SU-DHL-6 (cell line): ENCODE measurements around the gene IFI6.
"Not testable (repeated sequence)": the region's sequence is repeated elsewhere in the genome, so short reads cannot be mapped to it uniquely, and the experiment has no call there.

ENCODE experiments used
- H2AFZ ChIP-seq: fragments of 200-600 bp; sonication (generic); 2 replicates; pipeline ENCODE4 v1.6.1; 2014; ENCODE audit warnings: low read depth, mild to moderate bottlenecking, moderate library complexity, mixed read lengths, antibody characterized with exemption, low read length; ENCODE audit not compliant: severe bottlenecking
- H3F3A ChIP-seq: fragments of 200-600 bp; shearing (Covaris generic); 2 replicates; pipeline ENCODE4 v1.6.0; 2016; ENCODE audit warnings: antibody characterized with exemption, mild to moderate bottlenecking; ENCODE audit not compliant: insufficient read depth
- H3K27ac ChIP-seq: fragments of 200-600 bp; sonication (generic); 2 replicates; pipeline ENCODE4 v1.5.1; 2016; ENCODE audit warnings: low read depth, mild to moderate bottlenecking, low read length, moderate library complexity, mixed read lengths
- H3K27me3 ChIP-seq: fragments of 200-600 bp; sonication (generic), shearing (Covaris generic); 2 replicates; pipeline ENCODE4 v1.6.0; 2014; ENCODE audit warnings: mild to moderate bottlenecking, low read length
- H3K36me3 ChIP-seq: fragments of 200-600 bp; sonication (generic); 2 replicates; pipeline ENCODE4 v1.6.1; 2014; ENCODE audit warnings: mild to moderate bottlenecking, low read length, mixed read lengths
- H3K4me2 ChIP-seq: fragments of 300-600, 200-600 bp; shearing (Covaris generic), sonication (generic); 2 replicates; pipeline ENCODE4 v1.6.0; 2014; ENCODE audit warnings: low read length, low read depth, mild to moderate bottlenecking; ENCODE audit not compliant: poor library complexity, severe bottlenecking
- H3K4me3 ChIP-seq: fragments of 200-600 bp; sonication (generic); 2 replicates; pipeline ENCODE4 v1.5.1; 2014; ENCODE audit warnings: antibody characterized with exemption, low read length, mild to moderate bottlenecking, mixed read lengths; ENCODE audit not compliant: insufficient read depth, poor library complexity, severe bottlenecking
- H3K79me2 ChIP-seq: fragments of 200-600 bp; sonication (generic); 2 replicates; pipeline ENCODE4 v1.6.1; 2014; ENCODE audit warnings: mild to moderate bottlenecking, low read length, moderate library complexity; ENCODE audit not compliant: insufficient read depth
- H3K9ac ChIP-seq: fragments of 200-600 bp; sonication (generic); 2 replicates; pipeline ENCODE4 v1.7.0; 2014; ENCODE audit warnings: mild to moderate bottlenecking, low read length
- H3K9me2 ChIP-seq: fragments of 200-600 bp; sonication (generic); replicated peaks from 2 replicates; pipeline ENCODE4 v1.6.1; 2014; ENCODE audit warnings: low read length; ENCODE audit not compliant: insufficient read depth
- H3K9me3 ChIP-seq: fragments of 200-600 bp; sonication (generic); 2 replicates; pipeline ENCODE4 v1.6.1; 2014; ENCODE audit warnings: low read length, mixed read lengths; ENCODE audit not compliant: insufficient read depth
- H4K20me1 ChIP-seq: fragments of 200-600 bp; sonication (generic); 2 replicates; pipeline ENCODE4 v1.6.1; 2014; ENCODE audit warnings: low read depth, mild to moderate bottlenecking, antibody characterized with exemption, low read length, moderate library complexity, mixed read lengths
- EZH2phosphoT487 ChIP-seq: fragments of 200-600 bp; sonication (generic), shearing (Covaris generic); conservative IDR thresholded peaks from 2 replicates; pipeline ENCODE4 v1.6.1; 2018; ENCODE audit warnings: mild to moderate bottlenecking, antibody characterized with exemption, low read length, moderate library complexity, mixed read lengths
- TF ChIP-seq, protein P1 (sequence below): fragments of 200-600 bp; sonication (generic); IDR thresholded peaks from one replicate; pipeline ENCODE4 v1.5.1; 2017; ENCODE audit warnings: antibody characterized with exemption, mild to moderate bottlenecking, low read length, moderate library complexity; ENCODE audit not compliant: insufficient read depth, poor library complexity, severe bottlenecking

Gene IFI6

GRCh38 chr1:27705545-27705944 lies 33.6 kb upstream of the IFI6 start:
- Histone ChIP-seq H3K9ac (no peak overlapping the region), H3F3A (no peaks in the 10 kb centered on the region), H3K9me2 (no peaks in the 10 kb centered on the region), H2AFZ (no peak overlapping the region), H3K27ac (no peak overlapping the region), H3K27me3 (no peaks in the 10 kb centered on the region), H3K36me3 (no peaks in the 10 kb centered on the region; the same call in 1 of the 2 replicates), H3K4me2 (no peak overlapping the region), H3K9me3 (no peaks in the 10 kb centered on the region; the same call in 1 of the 2 replicates), H4K20me1 (no peaks in the 10 kb centered on the region), H3K79me2 (no peaks in the 10 kb centered on the region), H3K4me3 (no peak overlapping the region)
- TF ChIP-seq, protein P1, sequence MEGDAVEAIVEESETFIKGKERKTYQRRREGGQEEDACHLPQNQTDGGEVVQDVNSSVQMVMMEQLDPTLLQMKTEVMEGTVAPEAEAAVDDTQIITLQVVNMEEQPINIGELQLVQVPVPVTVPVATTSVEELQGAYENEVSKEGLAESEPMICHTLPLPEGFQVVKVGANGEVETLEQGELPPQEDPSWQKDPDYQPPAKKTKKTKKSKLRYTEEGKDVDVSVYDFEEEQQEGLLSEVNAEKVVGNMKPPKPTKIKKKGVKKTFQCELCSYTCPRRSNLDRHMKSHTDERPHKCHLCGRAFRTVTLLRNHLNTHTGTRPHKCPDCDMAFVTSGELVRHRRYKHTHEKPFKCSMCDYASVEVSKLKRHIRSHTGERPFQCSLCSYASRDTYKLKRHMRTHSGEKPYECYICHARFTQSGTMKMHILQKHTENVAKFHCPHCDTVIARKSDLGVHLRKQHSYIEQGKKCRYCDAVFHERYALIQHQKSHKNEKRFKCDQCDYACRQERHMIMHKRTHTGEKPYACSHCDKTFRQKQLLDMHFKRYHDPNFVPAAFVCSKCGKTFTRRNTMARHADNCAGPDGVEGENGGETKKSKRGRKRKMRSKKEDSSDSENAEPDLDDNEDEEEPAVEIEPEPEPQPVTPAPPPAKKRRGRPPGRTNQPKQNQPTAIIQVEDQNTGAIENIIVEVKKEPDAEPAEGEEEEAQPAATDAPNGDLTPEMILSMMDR: no peak
- no peak for TF ChIP-seq EZH2phosphoT487

GRCh38 chr1:27704958-27705357 lies 33.0 kb upstream of the IFI6 start:
- Histone ChIP-seq H4K20me1 (no peaks in the 10 kb centered on the region), H2AFZ (no peak overlapping the region), H3K79me2 (no peaks in the 10 kb centered on the region), H3K9me2 (no peaks in the 10 kb centered on the region), H3K36me3 (no peaks in the 10 kb centered on the region; the same call in 1 of the 2 replicates), H3K27ac (no peak overlapping the region), H3K4me3 (no peak overlapping the region), H3F3A (no peaks in the 10 kb centered on the region), H3K9ac (no peak overlapping the region), H3K9me3 (no peaks in the 10 kb centered on the region; the same call in 1 of the 2 replicates), H3K27me3 (no peaks in the 10 kb centered on the region), H3K4me2 (no peak overlapping the region)
- TF ChIP-seq EZH2phosphoT487: no peak
- TF ChIP-seq, protein P1: no peak

DNA sequence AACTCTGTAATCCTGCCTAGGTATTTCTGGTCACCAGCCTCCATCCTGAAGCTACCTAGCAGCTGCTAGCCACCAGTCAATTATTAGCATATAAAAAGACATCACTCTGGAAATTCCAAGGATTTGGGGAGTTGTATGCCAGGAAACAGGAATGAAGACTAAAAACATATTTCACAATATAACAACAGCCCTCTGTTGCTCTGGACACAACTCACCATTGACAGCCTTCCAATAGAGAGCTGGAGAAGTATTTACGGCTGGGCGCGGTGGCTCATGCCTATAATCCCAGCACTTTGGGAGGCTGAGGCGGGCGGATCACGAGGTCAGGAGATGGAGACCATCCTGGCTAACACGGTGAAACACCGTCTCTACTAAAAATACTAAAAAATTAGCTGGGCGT lies 24.8 kb upstream of the IFI6 start:
- not testable (repeated sequence) for H3K79me2 ChIP-seq, H3K4me3 ChIP-seq, H3K4me2 ChIP-seq, H3K36me3 ChIP-seq, H4K20me1 ChIP-seq, H3K9me3 ChIP-seq, H3K9me2 ChIP-seq, H3K27me3 ChIP-seq, H3K9ac ChIP-seq, H2AFZ ChIP-seq, H3F3A ChIP-seq, H3K27ac ChIP-seq

- Histone ChIP-seq H3K27me3 (no peaks in the 10 kb centered on the region), H3K4me3 (no peak overlapping the region), H4K20me1 (no peaks in the 10 kb centered on the region), H3K9ac (no peak overlapping the region), H3K27ac (no peak overlapping the region), H2AFZ (no peak overlapping the region), H3K36me3 (no peaks in the 10 kb centered on the region), H3F3A (no peaks in the 10 kb centered on the region), H3K9me2 (no peaks in the 10 kb centered on the region), H3K9me3 (no peaks in the 10 kb centered on the region), H3K4me2 (no peak overlapping the region), H3K79me2 (no peaks in the 10 kb centered on the region)
- TF ChIP-seq, protein P1: no peak
These were observed 18.2 kb upstream of the IFI6 start for GRCh38 chr1:27690183-27690582.
